A549 (cell line): ENCODE results near the gene C15orf62. TPM values are rescaled to one million over a fixed set of nuclear protein-coding genes. Genes with fewer than 3 reads are reported as not detected.

Source experiments
- ATAC-seq, 2 experiments: fragments of 200-7000 bp in 1 of 2; fragments of >200 bp in 1 of 2; cut with Nextera tagmentation in 1 of 2; cut with Tn5 transposase in 1 of 2; 3 replicates each; pipeline versions ENCODE4 v1.8.0 to v1.9.1; 2018 to 2020; ENCODE audit warnings: mild to moderate bottlenecking in 1 of 2, moderate library complexity in 1 of 2
- CTCF ChIA-PET: fragments of 300-600 bp; sonication (Branson Sonifier 250); formaldehyde crosslinking; extraction: SDS; loops from one replicate; lab custom pipeline; 2021; ENCODE audit warnings: antibody characterized with exemption, inconsistent platforms; lab: Yijun Ruan, JAX
- POLR2A ChIA-PET: fragments of 350-600 bp; formaldehyde crosslinking; extraction: SDS; loops from one replicate; lab custom pipeline; 2021; ENCODE audit warnings: antibody characterized with exemption, inconsistent platforms; lab: Yijun Ruan, JAX
- DNase-seq, 2 experiments: peaks; one replicate each; pipeline versions ENCODE4 v3.0.0 to v3.0.0-alpha.2; 2011 to 2016; ENCODE audit warnings: low read depth in 1 of 2, low spot score in 1 of 2
- FAIRE-seq: peaks from 2 replicates; lab custom pipeline; 2011; peaks lifted over from hg19 to GRCh38; lab: Jason Lieb, UNC
- H3K27ac ChIP-seq, 2 experiments: fragments of >200 bp; sonication (Bioruptor Twin); formaldehyde crosslinking; 3 replicates each; pipeline ENCODE4 v1.5.1; 2016 to 2017
- H3K4me1 ChIP-seq: fragments of >200 bp; sonication (Bioruptor Twin); formaldehyde crosslinking; 3 replicates; pipeline ENCODE4 v1.6.1; 2016
- H3K4me2 ChIP-seq: fragments of >200 bp; sonication (Bioruptor Twin); formaldehyde crosslinking; 3 replicates; pipeline ENCODE4 v1.6.1; 2016
- H3K4me3 ChIP-seq: fragments of >200 bp; sonication (Bioruptor Twin); formaldehyde crosslinking; 3 replicates; pipeline ENCODE4 v1.5.1; 2016
- H3K9me3 ChIP-seq: fragments of >200 bp; sonication (Bioruptor Twin); formaldehyde crosslinking; 3 replicates; pipeline ENCODE4 v1.6.1; 2016
- CTCF ChIP-seq: fragments of >200 bp; sonication (Bioruptor Twin); formaldehyde crosslinking; IDR thresholded peaks from 3 replicates; pipeline ENCODE4 v1.5.1; 2016
- E2F6 ChIP-seq: IDR thresholded peaks from 2 replicates; pipeline ENCODE4 v1.6.1; 2012; ENCODE audit warnings: low read depth, borderline replicate concordance
- EHMT2 ChIP-seq: fragments of 200-600 bp; sonication (generic); IDR thresholded peaks from 2 replicates; pipeline ENCODE4 v1.6.1; 2016; ENCODE audit warnings: antibody characterized with exemption, low read depth, mild to moderate bottlenecking, moderate library complexity
- FOSL2 ChIP-seq, 2 experiments: fragments of 450-650 bp in 1 of 2; fragments of >200 bp in 1 of 2; sonication (Bioruptor Twin) in 1 of 2; formaldehyde crosslinking; IDR thresholded peaks; 2 replicates each; pipeline versions ENCODE4 v1.5.0 to v1.6.1; 2016 to 2020; ENCODE audit warnings: mild to moderate bottlenecking in 1 of 2, moderate library complexity in 1 of 2
- GATA3 ChIP-seq: IDR thresholded peaks from 2 replicates; pipeline ENCODE4 v1.6.1; 2012; ENCODE audit warnings: borderline replicate concordance
- HEYL ChIP-seq: fragments of 250-450 bp; sonication (Bioruptor Pico); IDR thresholded peaks from 2 replicates; pipeline ENCODE4 v1.8.0; 2021; ENCODE audit warnings: mild to moderate bottlenecking, moderate library complexity
- HOXB5 ChIP-seq: fragments of 250-450 bp; sonication (Bioruptor Pico); IDR thresholded peaks from 2 replicates; pipeline ENCODE4 v1.5.0; 2020; ENCODE audit warnings: mild to moderate bottlenecking, moderate library complexity
- JUN ChIP-seq, 2 experiments: fragments of >200 bp; sonication (Bioruptor Twin); formaldehyde crosslinking; IDR thresholded peaks; 2 replicates in 1 of 2; 3 replicates in 1 of 2; pipeline ENCODE4 v1.6.1; 2016 to 2017
- JUNB ChIP-seq: fragments of >200 bp; sonication (Bioruptor Twin); formaldehyde crosslinking; IDR thresholded peaks from 2 replicates; pipeline ENCODE4 v1.6.1; 2016
- KDM5A ChIP-seq: fragments of 200-600 bp; sonication (generic); IDR thresholded peaks from 2 replicates; pipeline ENCODE4 v1.6.1; 2016; ENCODE audit warnings: antibody characterized with exemption, mild to moderate bottlenecking
- NPAS2 ChIP-seq: fragments of 250-450 bp; sonication (Bioruptor Pico); IDR thresholded peaks from 2 replicates; pipeline ENCODE4 v1.8.0; 2022; ENCODE audit warnings: mild to moderate bottlenecking, moderate library complexity, borderline replicate concordance
- RCOR1 ChIP-seq: fragments of 150-350 bp; IDR thresholded peaks from 2 replicates; pipeline ENCODE4 v1.6.1; 2014; ENCODE audit warnings: antibody characterized with exemption, low read length, low read depth
- REST ChIP-seq: fragments of 200-600 bp; sonication (generic); IDR thresholded peaks from 2 replicates; pipeline ENCODE4 v1.6.1; 2016; ENCODE audit warnings: antibody characterized with exemption, mild to moderate bottlenecking, moderate library complexity
- SREBF2 ChIP-seq: fragments of 450-650 bp; IDR thresholded peaks from 2 replicates; pipeline ENCODE4 v1.6.1; 2014; ENCODE audit warnings: mild to moderate bottlenecking, moderate library complexity
- USF2 ChIP-seq: fragments of 450-650 bp; IDR thresholded peaks from 2 replicates; pipeline ENCODE4 v1.6.1; 2014; ENCODE audit warnings: antibody characterized with exemption
- ZC3H11A ChIP-seq: fragments of 450-650 bp; IDR thresholded peaks from 2 replicates; pipeline ENCODE4 v1.6.1; 2014; ENCODE audit warnings: antibody characterized with exemption, mild to moderate bottlenecking
- ZSCAN20 ChIP-seq: fragments of 250-450 bp; sonication (Bioruptor Pico); IDR thresholded peaks from 2 replicates; pipeline ENCODE4 v1.8.0; 2022; ENCODE audit warnings: mild to moderate bottlenecking, moderate library complexity
- WGBS: methylation state at CpG from one replicate; pipeline ENCODE4 v1.1.6; 2017; ENCODE audit errors: missing lambda C conversion rate; 5-methylcytosine and 5-hydroxymethylcytosine counted together
- polyA plus RNA-seq, 4 experiments: library from polyadenylated mRNA; depleted of rRNA in 3 of 4; stranded (reverse); fragments of >200 nt; fragmentation: RNase III in 1 of 4; extraction: RNeasy Plus Mini Kit Qiagen cat#74134 plus additional on column Dnase treatment in 1 of 4; gene quantifications; 2 replicates in 3 of 4; 3 replicates in 1 of 4; pipeline ENCODE4 v1.2.3, GENCODE V29; 2011 to 2017

C15orf62 gene
- polyA plus RNA-seq, 2 of the 4 experiments (the other 2 are of a cell fraction) = 0.10 to 0.13 TPM

- Histone ChIP-seq H3K4me1 (no peaks in the 10 kb centered on the region), H3K4me2 (no peak overlapping the region), H3K27ac (no peak overlapping the region), H3K4me3 (no peak overlapping the region), H3K9me3 (no peaks in the 10 kb centered on the region)
- DNase-seq = no peak
- ChIA-PET CTCF (interaction anchor here (1.1 to 2.7 kb wide), 3 partner anchors 8 to 121 kb away, joined by 3 to 12 read pairs (median 4); no protein-coding TSS in a partner anchor), POLR2A (no interaction called here)
- no peak for ATAC-seq
- 87% methylated on average over 4 of the region's 4 CpGs for WGBS
- no peak for FAIRE-seq
- TF ChIP-seq ZC3H11A (no peak), REST (no peak), RCOR1 (no peak), EHMT2 (no peak), E2F6 (no peak), USF2 (no peak), HOXB5 (CRISPR knock-in tag) (no peak), CTCF (no peak), FOSL2 (IDR thresholded peaks at IDR 0.05) (no peak), FOSL2 (CRISPR knock-in tag; IDR thresholded peaks at IDR 0.05) (no peak)
These were observed 33.2 kb upstream of the C15orf62 start for GRCh38 chr15:40736575-40736974.

GRCh38 chr15:40737048-40737447 lies 32.7 kb upstream of the C15orf62 start:
- TF ChIP-seq SREBF2 (no peak), KDM5A (no peak), NPAS2 (CRISPR knock-in tag) (no peak), HEYL (CRISPR knock-in tag) (no peak), HOXB5 (CRISPR knock-in tag) (no peak), ZC3H11A (no peak), JUN (IDR thresholded peaks at IDR 0.05) (no peak), ZSCAN20 (CRISPR knock-in tag) (no peak), GATA3 (no peak), JUNB (no peak)
- no peaks in the 10 kb centered on the region for H3K9me3 ChIP-seq
- no peak overlapping the region for H3K4me3 ChIP-seq
- no peak for FAIRE-seq
- no peak for ATAC-seq
- H3K4me1 ChIP-seq = no peaks in the 10 kb centered on the region
- no peak for DNase-seq
- ChIA-PET CTCF (interaction anchor here (1.8 to 2.7 kb wide), 2 partner anchors 9 to 121 kb away, joined by 4 to 12 read pairs; no protein-coding TSS in a partner anchor), POLR2A (no interaction called here)
- H3K27ac ChIP-seq = no peak overlapping the region
- H3K4me2 ChIP-seq = no peak overlapping the region
- 97% methylated on average over 3 of the region's 3 CpGs for WGBS
